HepG2 (cell line): ENCODE measurements around the gene PRM2. TPM values are rescaled to one million over a fixed set of nuclear protein-coding genes. Genes with fewer than 3 reads are reported as not detected.

Experiments
- ELK4 ChIP-seq: sonication (generic); formaldehyde crosslinking; IDR thresholded peaks from 2 replicates; pipeline ENCODE4 v1.9.0; 2021; ENCODE audit warnings: missing genetic modification reagents, borderline replicate concordance
- HNRNPH1 ChIP-seq: fragments of 200-400 bp; formaldehyde crosslinking; optimal IDR thresholded peaks from 2 replicates; pipeline ENCODE3; 2017; ENCODE audit warnings: mild to moderate bottlenecking, low read depth, low read length
- KDM3A ChIP-seq: IDR thresholded peaks from 2 replicates; pipeline ENCODE4 v1.6.1; 2018; ENCODE audit warnings: low read depth, missing compliant biosample characterization
- NR2F6 ChIP-seq, 2 experiments: IDR thresholded peaks; 2 replicates each; pipeline ENCODE4 v1.6.1; 2016; ENCODE audit warnings: antibody characterized with exemption in 1 of 2, mild to moderate bottlenecking in 1 of 2
- SKIL ChIP-seq: sonication (generic); formaldehyde crosslinking; IDR thresholded peaks from 2 replicates; pipeline ENCODE4 v1.8.0; 2022; ENCODE audit warnings: missing genetic modification reagents, mild to moderate bottlenecking, moderate library complexity, borderline replicate concordance
- THYN1 ChIP-seq: sonication (generic); formaldehyde crosslinking; IDR thresholded peaks from 2 replicates; pipeline ENCODE4 v1.8.1; 2023; ENCODE audit warnings: low read depth, mild to moderate bottlenecking, moderate library complexity, missing genetic modification reagents, borderline replicate concordance
- ZNF280D ChIP-seq: sonication (generic); formaldehyde crosslinking; IDR thresholded peaks from 2 replicates; pipeline ENCODE4 v1.5.1; 2020; ENCODE audit warnings: mild to moderate bottlenecking, missing genetic modification reagents
- ZNF33B ChIP-seq: sonication (generic); formaldehyde crosslinking; IDR thresholded peaks from 2 replicates; pipeline ENCODE4 v1.5.1; 2020; ENCODE audit warnings: mild to moderate bottlenecking, missing genetic modification reagents
- ZNF646 ChIP-seq: sonication (generic); formaldehyde crosslinking; IDR thresholded peaks from 2 replicates; pipeline ENCODE4 v1.9.0; 2021; ENCODE audit warnings: mild to moderate bottlenecking, missing genetic modification reagents
- ZXDC ChIP-seq: sonication (generic); formaldehyde crosslinking; IDR thresholded peaks from 2 replicates; pipeline ENCODE4 v1.5.0; 2020; ENCODE audit warnings: mild to moderate bottlenecking, missing genetic modification reagents
- polyA plus RNA-seq, 8 experiments: library from polyadenylated mRNA; depleted of rRNA in 3 of 8; stranded (reverse) in 7 of 8; unstranded in 1 of 8; fragments of >200 nt; fragmentation: Illumina TruSeq in 4 of 8; extraction: Trizol in 4 of 8; gene quantifications; 2 replicates each; pipeline versions ENCODE4 v1.2.1 to v1.2.3, GENCODE V29; 2011 to 2016; ENCODE audit warnings: low read depth in 4 of 8, missing spikeins in 1 of 8, mixed read lengths in 1 of 8; ENCODE audit not compliant: insufficient read depth in 1 of 8
- total RNA-seq, 5 experiments: library from RNA; depleted of rRNA; stranded (reverse); fragments of >200 nt; fragmentation: Illumina TruSeq; extraction: Trizol; gene quantifications; 2 replicates each; pipeline ENCODE4 v1.2.3, GENCODE V29; 2016; ENCODE audit warnings: low read depth in 1 of 5

Gene PRM2
- total and polyA plus RNA-seq, 2 of the 13 experiments (the other 11 are each of a cell fraction or from before 2014, with no cell fraction given) = 0.54 TPM; not detected in 1

GRCh38 chr16:11255737-11256660, 20.3 kb downstream of the PRM2 start, which contains the start of gene SOCS1 (continued):
- TF ChIP-seq ZNF280D (CRISPR knock-in tag) (no peak), SKIL (CRISPR knock-in tag) (0 out of 2 replicates have a peak, but pooled peaks have one; percentile 59), NR2F6 (IDR thresholded peaks at IDR 0.05) (no peak), NR2F6 (CRISPR knock-in tag; IDR thresholded peaks at IDR 0.05) (no peak), ELK4 (CRISPR knock-in tag) (no peak; the same call in 1 of the 2 replicates), KDM3A (CRISPR knock-in tag) (peak; percentile 60; the same call in 1 of the 2 replicates), THYN1 (CRISPR knock-in tag) (no peak), ZXDC (CRISPR knock-in tag) (no peak; the same call in 1 of the 2 replicates), ZNF646 (CRISPR knock-in tag) (0 out of 2 replicates have a peak, but pooled peaks have one; percentile 57), HNRNPH1 (peak; percentile 38), ZNF33B (CRISPR knock-in tag) (peak; percentile 56)
